Muscle layer of duodenum (tissue), 2 donors: Measurements from ENCODE around the gene CCDC102B.
"Not testable (repeated sequence)": the region's sequence is repeated elsewhere in the genome, so short reads cannot be mapped to it uniquely, and the experiment has no call there.

ENCODE experiments used
- H3K27ac ChIP-seq: one replicate; pipeline ENCODE4 v1.7.0; 2013; ENCODE audit warnings: mild to moderate bottlenecking, low read length
- H3K27me3 ChIP-seq: one replicate; pipeline ENCODE4 v1.7.0; 2013; ENCODE audit warnings: low read depth, mild to moderate bottlenecking, control low read depth, low read length
- H3K36me3 ChIP-seq, 2 donors: one replicate each; pipeline ENCODE4 v1.7.0; 2013; ENCODE audit warnings: low read length in 2 of 2, control low read depth in 1 of 2, mild to moderate bottlenecking in 1 of 2; ENCODE audit not compliant: insufficient read depth in 2 of 2, control insufficient read depth in 1 of 2
- H3K4me1 ChIP-seq, 2 donors: one replicate each; pipeline ENCODE4 v1.7.0; 2013; ENCODE audit warnings: low read length in 2 of 2, mild to moderate bottlenecking in 2 of 2, control low read depth in 1 of 2, moderate library complexity in 1 of 2; ENCODE audit not compliant: insufficient read depth in 2 of 2, control insufficient read depth in 1 of 2
- H3K4me3 ChIP-seq, 2 donors: one replicate each; pipeline ENCODE4 v1.7.0; 2013; ENCODE audit warnings: low read length in 2 of 2, low read depth in 1 of 2, mild to moderate bottlenecking in 1 of 2
- H3K9me3 ChIP-seq, 2 donors: one replicate each; pipeline ENCODE4 v1.7.0; 2013; ENCODE audit warnings: low read length in 2 of 2, control low read depth in 1 of 2, mild to moderate bottlenecking in 1 of 2; ENCODE audit not compliant: control insufficient read depth in 1 of 2
- donor health status: healthy.

CCDC102B gene

DNA sequence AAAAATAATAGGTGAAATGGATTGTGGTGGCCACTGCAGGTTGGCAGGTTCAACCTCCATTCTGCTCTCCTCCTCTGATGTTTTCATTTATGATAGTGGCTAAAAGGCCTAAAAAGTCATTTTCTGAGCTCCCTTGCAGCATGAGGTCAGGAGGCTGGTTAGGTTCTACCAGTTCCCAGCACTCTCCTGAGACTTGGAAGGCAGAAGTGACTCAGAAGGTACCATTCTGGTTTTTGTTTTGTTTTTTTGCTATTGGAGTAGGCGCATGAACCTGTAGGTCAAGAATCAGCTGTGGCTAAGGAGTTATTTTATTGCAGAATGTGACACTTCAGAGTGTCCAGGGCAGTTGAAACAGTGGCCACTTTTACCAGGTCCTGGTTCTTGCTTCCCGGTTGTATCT is 181.9 kb downstream of the CCDC102B start:
- Histone ChIP-seq H3K4me1 (no peaks in the 10 kb centered on the region), H3K27me3 (no peaks in the 10 kb centered on the region), H3K4me3 (no peak overlapping the region), H3K9me3 (no peaks in the 10 kb centered on the region), H3K36me3 (no peaks in the 10 kb centered on the region), H3K27ac (no peak overlapping the region)

DNA sequence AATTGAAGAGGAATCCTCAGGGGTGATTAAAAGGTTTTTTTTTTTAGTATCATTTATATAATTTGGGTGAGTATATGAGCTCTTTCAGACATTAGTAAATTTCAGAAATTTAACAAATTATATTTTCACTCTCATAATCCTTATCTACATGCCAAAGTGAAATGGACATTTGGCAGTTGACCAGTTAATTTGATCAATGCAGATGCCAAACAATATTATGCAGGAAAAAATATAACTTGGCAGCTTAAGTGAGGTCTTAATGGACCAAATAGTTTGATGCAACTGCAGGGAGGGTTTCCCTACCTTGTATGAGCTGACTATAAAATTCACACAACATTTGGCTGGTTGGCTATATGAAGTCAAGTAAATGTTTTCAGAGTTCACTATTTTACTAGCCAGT is 185.2 kb downstream of the CCDC102B start:
- Histone ChIP-seq H3K27me3 (no peaks in the 10 kb centered on the region), H3K4me1 (no peaks in the 10 kb centered on the region), H3K4me3 (no peak overlapping the region), H3K27ac (no peak overlapping the region), H3K9me3 (peaks cover 0 to 2% of the 10 kb centered on the region in 2 donors), H3K36me3 (no peaks in the 10 kb centered on the region)

DNA sequence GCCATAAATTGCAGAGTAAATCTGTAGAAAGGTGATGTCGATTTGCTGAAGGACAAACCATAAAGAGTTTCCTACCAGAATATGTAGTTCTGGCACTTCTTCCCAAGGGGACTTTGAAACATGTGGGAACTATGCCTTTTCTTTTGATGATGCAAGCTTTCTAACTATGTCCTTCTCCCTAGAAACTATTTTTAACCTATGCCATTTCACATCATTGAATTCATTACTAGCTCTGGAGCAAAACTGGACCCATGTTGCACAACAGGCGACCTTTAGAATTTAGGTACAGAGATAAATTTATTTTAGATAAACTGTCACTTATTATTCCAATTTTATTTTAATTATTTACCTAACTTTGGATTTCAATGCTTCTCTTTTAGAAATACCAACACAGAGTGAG is 186.5 kb downstream of the CCDC102B start:
- H3K9me3 ChIP-seq = peaks cover 0 to 2% of the 10 kb centered on the region in 2 donors
- H3K27me3 ChIP-seq = no peaks in the 10 kb centered on the region
- no peaks in the 10 kb centered on the region for H3K36me3 ChIP-seq
- no peak overlapping the region for H3K4me3 ChIP-seq
- H3K27ac ChIP-seq = no peak overlapping the region
- no peaks in the 10 kb centered on the region for H3K4me1 ChIP-seq

DNA sequence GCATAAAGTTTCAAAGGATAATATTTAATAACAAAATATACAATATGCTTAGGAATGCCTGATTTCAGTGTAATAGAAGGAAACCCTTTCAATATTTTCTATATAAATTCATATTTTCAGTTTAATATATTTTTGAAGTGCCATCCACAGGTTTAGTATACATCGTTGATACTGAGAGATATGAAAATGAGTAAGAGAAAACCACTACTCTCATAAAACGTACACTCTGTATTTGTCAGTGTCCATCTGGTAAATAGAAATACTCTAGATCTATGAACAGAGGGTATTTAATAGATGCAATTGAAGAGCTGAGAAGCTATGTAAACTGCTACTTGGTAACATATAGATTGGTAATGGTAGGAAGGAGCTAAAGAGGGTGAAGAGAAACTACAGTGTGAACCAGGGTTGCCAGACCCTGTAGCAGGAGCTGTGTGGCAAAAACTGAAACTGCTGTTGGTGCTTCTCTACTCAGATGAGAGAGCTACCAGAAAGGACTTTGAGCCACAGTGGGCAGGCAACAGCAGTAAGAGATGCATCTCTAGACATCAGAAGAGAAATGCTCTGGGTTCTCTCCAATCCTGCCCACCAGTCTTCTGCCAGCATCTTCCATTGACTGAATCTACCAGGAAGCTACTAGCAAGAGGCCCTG is 187.4 kb downstream of the CCDC102B start:
- Histone ChIP-seq H3K9me3 (peaks cover 0 to 2% of the 10 kb centered on the region in 2 donors), H3K4me1 (no peaks in the 10 kb centered on the region), H3K4me3 (no peak overlapping the region), H3K36me3 (no peaks in the 10 kb centered on the region), H3K27ac (no peak overlapping the region), H3K27me3 (no peaks in the 10 kb centered on the region)

DNA sequence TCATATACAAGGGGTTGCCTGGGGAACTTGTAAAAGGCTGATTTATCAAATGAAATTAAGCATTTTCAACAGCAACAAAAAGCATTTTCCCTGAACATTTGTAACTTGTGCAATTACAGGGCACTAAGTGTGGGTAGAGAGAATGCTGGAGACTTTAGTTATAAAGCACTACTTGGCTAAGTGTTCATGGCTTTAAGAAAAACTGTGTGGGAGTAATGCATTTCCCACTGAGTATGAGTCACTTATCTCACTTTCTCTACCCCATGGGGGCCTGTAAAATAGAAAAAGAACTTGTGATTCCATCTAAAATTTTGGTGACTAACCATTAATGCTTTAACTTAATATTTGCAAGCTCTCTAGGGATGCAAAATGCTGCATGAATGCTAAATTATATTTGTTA is 193.4 kb downstream of the CCDC102B start:
- Histone ChIP-seq H3K4me1 (no peaks in the 10 kb centered on the region), H3K27me3 (no peaks in the 10 kb centered on the region), H3K4me3 (no peak overlapping the region), H3K9me3 (no peaks in the 10 kb centered on the region), H3K36me3 (no peaks in the 10 kb centered on the region), H3K27ac (no peak overlapping the region)

DNA sequence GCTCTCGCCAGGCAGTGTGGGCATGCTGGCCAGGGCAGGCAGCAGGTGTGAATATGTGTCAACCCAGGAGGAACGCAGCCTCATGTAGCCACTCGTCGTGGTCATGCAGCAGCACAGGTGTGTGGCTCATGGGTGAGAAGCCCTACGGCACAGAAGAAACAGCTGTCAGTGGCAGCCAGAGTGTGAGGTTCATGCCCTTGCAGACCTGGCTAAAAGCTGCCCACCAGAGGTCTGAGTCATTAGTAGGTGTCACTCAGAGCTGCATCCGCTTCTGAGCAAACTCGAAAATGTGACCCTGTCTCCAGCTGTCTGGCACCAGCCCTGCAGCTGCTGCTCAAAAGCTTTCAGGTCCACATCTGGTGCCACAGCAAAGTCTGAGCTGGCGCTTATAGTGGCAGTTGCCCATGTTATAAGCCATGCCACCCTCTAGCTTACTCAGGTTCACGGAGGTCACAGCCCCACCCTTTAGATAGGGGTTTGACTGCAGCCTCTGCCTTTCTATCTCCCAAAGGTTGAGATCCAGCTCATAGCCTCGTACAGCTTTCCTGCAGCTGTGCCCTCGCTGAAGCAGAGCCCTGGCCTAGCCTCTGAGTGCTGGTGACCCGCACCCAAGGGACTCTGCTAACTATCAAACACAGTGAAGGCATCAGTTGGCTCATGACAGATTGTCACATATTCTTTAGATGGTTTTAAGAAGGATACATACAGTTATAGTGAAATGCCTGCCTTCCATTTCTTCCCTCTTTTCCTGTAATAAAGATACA is 195.0 kb downstream of the CCDC102B start:
- H3K36me3 ChIP-seq = no peaks in the 10 kb centered on the region

DNA sequence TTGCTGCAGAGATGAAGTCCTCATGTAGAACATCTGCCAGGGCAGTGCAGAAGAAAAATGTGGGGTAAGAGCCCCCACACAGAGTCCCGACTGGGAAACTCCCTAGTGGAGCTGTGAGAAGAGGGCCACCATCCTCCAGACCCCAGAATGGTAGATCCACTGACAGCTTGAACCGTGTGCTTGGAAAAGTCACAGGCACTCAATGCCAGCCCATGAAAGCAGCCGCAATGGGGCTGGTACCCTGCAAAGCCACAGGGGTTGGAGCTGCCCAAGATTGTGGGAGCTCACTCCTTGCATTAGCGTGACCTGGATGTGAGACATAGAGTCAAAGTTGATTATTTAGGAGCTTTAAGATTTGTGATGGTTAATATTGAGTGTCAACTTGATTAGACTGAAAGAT is 197.8 kb downstream of the CCDC102B start:
- Histone ChIP-seq H3K27ac (no peak overlapping the region), H3K4me1 (no peaks in the 10 kb centered on the region), H3K36me3 (no peaks in the 10 kb centered on the region), H3K27me3 (no peaks in the 10 kb centered on the region), H3K9me3 (no peaks in the 10 kb centered on the region), H3K4me3 (no peak overlapping the region)

More for the DNA sequence above, 195.0 kb downstream of the CCDC102B start:
- Histone ChIP-seq H3K4me1 (no peaks in the 10 kb centered on the region), H3K9me3 (no peaks in the 10 kb centered on the region), H3K4me3 (no peak overlapping the region), H3K27ac (no peak overlapping the region), H3K27me3 (no peaks in the 10 kb centered on the region)

DNA sequence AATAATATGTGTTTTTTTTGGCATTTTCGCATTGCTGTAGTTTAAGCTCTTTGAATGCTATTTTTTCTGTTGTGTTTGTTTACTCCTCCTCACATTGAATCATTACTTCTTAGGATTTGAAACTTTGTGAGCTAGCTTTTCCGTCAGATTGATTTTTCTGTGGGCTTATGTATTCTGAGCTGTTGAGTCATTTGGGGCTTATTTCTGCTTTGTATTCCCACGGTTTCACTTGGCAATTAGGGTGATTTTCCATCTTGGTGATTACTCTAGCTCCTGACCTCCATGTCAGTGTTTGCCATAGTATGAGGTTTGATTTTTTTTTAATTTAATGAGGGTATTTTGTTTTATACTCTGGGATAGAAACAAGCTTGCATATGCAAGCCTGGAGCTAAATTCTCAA is 200.0 kb downstream of the CCDC102B start:
- no peaks in the 10 kb centered on the region for H3K27me3 ChIP-seq
- no peaks in the 10 kb centered on the region for H3K4me1 ChIP-seq
- no peak overlapping the region for H3K27ac ChIP-seq
- no peaks in the 10 kb centered on the region for H3K9me3 ChIP-seq
- H3K4me3 ChIP-seq = no peak overlapping the region
- no peaks in the 10 kb centered on the region for H3K36me3 ChIP-seq

DNA sequence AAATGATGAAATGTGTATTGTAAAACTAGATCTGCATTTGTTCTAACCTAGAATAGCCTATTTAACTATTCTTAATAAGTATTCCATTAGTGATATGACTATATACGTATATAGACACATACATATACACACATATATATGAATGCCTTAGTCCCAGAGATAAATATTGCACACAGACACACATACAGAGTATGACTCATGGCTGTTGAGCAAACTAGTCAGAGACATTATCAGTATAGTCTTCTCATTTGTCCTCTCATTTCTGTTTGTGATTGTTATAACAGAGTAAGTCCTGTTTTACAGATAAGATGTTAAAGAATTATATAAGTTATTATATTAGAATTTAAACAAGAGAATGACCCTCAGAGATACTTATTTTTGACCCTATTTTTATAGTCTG is 202.5 kb downstream of the CCDC102B start:
- Histone ChIP-seq H3K27ac (no peak overlapping the region), H3K9me3 (no peaks in the 10 kb centered on the region), H3K4me1 (no peaks in the 10 kb centered on the region), H3K36me3 (no peaks in the 10 kb centered on the region), H3K27me3 (no peaks in the 10 kb centered on the region), H3K4me3 (no peak overlapping the region)

DNA sequence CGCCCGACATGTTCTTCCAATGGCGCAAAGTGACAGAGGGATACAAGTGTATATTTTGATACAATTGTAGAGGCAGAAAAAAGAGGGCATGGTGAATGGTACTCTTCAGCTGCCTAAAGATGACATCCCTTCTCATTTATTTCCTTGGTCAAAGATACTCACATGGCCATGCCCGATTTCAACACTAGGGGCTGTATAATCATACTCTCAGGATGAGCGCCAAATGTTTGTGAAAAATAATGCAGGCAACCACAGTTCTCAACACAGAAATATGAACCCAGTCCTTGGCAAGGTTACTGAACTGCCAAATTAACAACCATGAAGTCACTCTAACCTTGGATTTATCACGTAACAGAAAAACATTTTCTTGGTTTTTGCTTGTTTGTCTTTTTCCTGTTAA is 204.4 kb downstream of the CCDC102B start:
- Histone ChIP-seq H3K4me1 (no peaks in the 10 kb centered on the region), H3K9me3 (no peaks in the 10 kb centered on the region), H3K27me3 (no peaks in the 10 kb centered on the region), H3K27ac (no peak overlapping the region), H3K36me3 (no peaks in the 10 kb centered on the region), H3K4me3 (no peak overlapping the region)

DNA sequence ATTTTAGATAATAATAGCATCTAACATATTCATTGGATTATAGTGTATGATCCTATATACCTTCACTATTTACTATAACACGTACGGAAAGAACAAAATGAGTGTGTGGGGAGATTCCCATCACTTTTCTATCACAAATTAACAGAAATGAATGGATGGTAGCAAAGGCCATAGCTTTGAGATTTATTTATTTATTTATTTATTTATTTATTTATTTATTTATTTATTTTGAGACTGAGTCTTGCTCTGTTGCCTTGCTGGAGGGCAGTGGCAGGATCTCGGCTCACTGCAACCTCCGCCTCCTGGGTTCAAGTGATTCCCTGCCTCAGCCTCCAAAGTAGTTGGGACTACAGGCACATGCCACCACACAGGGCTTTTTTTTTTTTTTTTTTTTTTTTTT is 208.3 kb downstream of the CCDC102B start:
- not testable (repeated sequence) for H3K4me3 ChIP-seq, H3K27me3 ChIP-seq, H3K9me3 ChIP-seq, H3K4me1 ChIP-seq, H3K27ac ChIP-seq, H3K36me3 ChIP-seq

DNA sequence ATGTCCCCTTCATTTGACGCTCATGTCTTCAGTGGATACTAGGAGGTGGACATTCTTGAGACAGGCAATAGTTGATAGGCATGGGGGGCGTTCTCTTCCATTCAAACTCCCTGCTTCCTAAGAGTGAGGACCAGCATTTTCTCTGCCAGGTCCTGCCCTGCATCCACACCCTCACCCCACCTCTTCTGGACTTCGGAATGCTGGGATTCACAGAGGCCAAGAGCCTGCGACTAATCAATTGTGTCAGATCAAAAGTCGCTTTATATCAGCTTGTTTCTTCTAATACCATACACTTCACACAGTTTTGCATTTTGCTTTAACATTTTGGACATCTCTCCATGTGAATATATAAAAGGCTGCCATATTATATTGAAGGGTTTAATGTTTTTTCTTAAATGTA is 210.7 kb downstream of the CCDC102B start:
- H3K36me3 ChIP-seq = no peaks in the 10 kb centered on the region
- no peak overlapping the region for H3K4me3 ChIP-seq
- no peaks in the 10 kb centered on the region for H3K4me1 ChIP-seq
- no peaks in the 10 kb centered on the region for H3K27me3 ChIP-seq
- H3K9me3 ChIP-seq = no peaks in the 10 kb centered on the region
- no peak overlapping the region for H3K27ac ChIP-seq
